Activated T-helper 1 cell treated with anti-CD3 and anti-CD28 coated beads, Interleukin-2, amount 50 U/mL, for 16 hours (primary cell): Measurements from ENCODE around the gene SLC41A2.
"Not testable (repeated sequence)": the region's sequence is repeated elsewhere in the genome, so short reads cannot be mapped to it uniquely, and the experiment has no call there.

ENCODE experiments used
- DNase-seq, 2 donors: peaks; one replicate each; pipeline ENCODE4 v3.0.0-alpha.2; 2020; ENCODE audit warnings: low read depth in 1 of 2, low spot score in 1 of 2

SLC41A2 gene, protein sequence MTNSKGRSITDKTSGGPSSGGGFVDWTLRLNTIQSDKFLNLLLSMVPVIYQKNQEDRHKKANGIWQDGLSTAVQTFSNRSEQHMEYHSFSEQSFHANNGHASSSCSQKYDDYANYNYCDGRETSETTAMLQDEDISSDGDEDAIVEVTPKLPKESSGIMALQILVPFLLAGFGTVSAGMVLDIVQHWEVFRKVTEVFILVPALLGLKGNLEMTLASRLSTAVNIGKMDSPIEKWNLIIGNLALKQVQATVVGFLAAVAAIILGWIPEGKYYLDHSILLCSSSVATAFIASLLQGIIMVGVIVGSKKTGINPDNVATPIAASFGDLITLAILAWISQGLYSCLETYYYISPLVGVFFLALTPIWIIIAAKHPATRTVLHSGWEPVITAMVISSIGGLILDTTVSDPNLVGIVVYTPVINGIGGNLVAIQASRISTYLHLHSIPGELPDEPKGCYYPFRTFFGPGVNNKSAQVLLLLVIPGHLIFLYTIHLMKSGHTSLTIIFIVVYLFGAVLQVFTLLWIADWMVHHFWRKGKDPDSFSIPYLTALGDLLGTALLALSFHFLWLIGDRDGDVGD

DNA sequence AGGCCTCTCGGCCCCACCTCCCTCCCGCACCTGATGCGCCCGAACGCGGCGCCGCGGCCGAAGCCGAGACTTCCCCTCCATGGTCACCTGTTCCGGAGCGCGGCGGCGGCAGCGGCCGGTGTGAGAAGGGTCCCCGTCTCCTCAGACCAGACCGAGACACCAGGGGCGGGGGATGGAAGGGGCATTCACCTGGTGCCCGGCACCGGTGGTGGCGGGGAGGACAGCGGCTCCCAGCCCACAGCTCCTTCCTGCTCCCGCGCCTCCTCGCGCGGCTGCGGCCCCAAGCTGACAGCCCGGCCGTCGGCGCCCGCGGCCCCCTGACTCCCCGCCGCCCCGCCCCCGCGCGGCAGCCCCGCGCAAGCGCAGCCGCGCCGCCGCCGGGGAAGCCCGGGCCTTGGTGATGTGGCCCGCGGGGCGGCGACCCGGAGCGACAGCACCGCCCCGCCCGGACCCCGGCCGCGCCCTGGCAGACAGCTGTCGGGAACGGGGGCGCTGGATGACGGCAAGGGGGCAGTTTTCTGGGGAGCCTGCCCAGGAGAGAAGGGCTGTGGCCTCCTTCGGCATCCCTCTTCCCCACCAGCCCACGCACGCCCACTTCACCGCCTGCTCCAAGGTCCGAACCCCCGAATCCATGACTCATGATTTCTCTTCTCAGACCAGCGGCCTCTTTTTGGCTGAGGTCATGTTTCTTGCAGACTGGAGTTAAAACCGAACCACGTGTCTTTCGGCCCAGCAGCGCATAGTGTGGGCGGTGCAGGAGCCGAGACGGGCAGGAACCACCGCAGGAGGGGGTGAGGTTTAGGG, at the start of gene SLC41A2:
TSS of gene SLC41A2 (minus strand) at position 290 of the 804 bp plus-strand sequence. CDS start 29,763 bp downstream, outside the sequence.
- peak; percentile 46 to 68 for DNase-seq

DNA sequence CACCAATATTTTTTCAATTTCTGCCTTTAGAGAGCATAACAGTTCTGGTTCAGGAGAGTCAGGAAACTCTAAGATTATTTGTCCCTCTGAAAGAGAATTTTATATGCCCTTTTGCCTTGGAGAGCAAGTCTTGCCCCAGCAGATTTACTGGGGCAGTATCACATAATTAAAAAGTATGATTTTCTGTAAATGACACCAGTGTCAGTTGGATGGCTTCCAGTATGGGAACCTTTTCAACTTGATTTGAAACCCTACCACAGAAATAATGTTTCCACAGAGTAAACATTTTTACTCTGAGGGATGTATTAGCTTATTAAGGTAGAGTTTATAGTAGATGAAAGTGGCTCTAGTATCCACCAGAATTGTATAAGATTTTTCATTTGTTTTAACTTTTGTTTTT, 43.4 kb upstream of the SLC41A2 start:
- no peak for DNase-seq

DNA sequence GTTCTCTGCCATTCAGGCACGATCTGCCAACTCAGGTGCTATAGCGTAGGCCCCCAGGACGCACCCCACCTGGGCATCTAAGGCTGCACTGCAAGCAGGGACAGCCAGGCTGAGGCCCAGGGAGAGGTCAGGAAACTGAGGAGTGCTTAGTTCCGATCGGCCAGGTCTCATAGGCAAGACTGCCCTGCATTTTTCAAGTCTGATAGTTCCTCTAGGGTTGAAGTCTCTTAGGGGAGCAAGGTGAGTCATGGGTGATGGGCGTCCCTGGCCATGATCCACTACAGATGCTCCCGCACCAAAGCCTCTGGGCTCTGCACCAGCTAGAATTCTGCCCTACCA, 41.2 kb upstream of the SLC41A2 start:
- DNase-seq, result no peak

DNA sequence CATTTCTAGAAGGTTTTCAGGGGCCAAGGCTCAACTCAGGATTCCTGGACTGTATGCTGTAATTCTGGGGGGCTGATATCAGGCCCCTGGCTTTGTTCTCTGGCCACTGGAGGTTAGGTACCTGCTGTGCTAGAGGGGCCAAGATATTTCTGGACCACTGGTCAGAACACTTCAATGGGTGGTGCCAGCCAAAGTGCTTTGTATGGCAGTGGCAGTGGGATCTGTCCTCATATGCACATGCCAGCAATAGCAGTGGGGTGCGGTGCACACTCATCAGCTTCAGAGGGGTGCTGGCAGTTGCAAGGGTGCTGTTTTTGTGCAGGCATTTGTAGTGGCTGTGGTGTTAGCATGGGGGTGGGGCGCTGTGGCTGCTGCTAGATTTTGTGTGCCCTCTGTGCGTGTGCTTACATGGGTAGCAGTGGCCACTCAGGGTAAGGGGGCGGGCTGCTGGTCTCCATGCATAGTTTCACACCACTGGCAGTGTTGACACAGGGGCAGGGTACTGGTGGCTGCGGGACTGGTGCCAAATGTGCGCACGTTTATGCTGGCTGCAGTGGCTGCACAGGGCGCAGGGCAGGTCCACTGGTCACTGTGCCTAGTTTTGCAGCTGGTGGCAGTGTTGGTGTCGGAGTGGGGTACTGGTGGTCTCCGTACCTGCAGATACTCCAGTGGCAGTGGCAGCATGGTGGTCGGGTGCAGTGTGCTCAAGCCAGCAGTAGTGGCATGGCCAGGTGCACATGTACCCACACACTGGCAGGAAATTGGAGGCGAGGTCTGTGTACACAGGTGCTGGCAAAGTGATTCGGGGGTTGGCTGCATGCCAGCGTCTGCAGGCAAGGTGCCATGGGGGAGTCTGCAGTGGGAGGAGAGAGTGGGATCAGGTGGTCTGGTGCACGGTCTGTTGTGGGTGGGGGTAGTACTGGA, 40.6 kb upstream of the SLC41A2 start:
- DNase-seq, result no peak

DNA sequence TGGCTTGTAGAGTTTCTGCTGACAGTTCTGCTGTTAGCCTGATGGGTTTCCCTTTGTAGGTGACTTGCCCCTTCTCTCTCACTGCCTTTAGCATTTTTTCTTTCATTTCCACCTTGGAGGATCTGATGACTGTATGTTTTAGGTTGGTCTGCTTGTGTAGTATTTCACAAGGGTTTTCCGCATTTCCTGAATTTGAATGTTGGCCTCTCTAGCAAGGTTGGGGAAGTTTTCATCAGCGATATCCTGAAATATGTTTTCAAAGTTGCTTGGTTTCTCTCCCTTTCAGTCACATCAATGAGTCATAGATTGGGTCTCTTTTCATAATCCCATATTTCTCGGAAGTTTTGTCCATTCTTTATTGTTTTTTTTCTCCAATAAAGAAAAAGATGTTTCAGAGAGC, 39.5 kb upstream of the SLC41A2 start:
- DNase-seq, result no peak

DNA sequence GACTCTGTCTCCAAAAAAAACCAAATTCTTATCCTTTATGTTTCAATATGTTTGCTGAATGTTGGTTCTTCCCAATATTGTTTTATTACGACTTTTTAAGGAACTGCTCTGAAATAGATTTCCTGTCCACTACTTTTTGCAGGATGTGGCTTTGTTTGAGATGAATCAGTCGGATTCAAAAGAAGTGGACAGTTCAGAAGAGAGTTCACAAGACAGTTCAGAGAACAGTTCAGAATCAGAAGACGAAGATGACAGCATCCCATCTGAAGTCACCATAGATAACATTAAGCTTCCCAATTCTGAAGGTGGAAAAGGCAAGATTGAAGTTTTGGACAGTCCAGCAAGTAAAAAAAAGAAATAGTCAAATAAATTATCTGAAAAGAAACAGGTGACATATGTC, 36.2 kb upstream of the SLC41A2 start:
- no peak for DNase-seq

DNA sequence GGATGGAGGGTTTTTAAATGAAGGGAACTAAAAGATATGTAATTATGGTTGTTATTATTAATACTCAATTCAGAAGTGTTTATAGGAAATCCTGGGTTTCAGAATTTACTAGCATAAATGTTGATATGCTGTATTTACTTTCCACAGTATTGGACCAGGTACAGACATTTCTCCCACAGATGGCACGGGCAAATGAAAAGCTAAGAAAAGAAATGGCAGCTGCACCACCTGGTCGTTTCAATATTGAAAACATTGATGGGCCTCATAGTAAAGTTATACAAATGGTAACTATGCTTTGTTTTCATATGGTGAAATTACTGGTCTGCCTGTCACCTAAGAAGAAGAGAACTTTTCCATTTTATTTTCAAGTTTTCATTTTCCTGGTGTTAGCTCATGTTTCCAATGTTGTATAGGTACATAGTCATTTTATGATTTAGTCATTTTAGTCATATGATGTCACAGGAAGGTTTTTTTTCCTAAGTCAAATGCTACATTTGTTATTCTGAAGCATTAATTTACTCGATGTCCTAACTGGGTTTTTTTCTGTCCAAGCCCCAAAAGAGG, 33.6 kb upstream of the SLC41A2 start:
- DNase-seq, result no peak

DNA sequence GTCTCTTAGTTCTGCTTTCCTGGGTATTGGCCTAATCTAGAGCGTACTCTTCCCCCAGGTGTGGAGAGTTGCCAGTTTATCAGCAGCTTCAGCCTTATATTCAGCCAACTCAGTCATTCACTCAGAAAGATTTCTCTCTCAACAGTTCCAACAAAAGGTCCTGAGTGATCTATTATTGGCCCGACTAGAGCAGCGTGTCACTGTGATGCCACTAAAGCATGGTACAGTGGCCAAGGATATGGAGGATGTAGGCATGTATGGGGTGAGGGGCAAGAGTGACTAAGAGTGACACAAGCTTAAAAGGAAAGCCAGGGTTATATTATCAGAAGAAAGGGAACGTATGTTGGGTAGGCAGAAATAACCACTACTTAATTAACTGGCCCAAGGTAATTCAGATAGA, 32.9 kb upstream of the SLC41A2 start:
- no peak for DNase-seq

DNA sequence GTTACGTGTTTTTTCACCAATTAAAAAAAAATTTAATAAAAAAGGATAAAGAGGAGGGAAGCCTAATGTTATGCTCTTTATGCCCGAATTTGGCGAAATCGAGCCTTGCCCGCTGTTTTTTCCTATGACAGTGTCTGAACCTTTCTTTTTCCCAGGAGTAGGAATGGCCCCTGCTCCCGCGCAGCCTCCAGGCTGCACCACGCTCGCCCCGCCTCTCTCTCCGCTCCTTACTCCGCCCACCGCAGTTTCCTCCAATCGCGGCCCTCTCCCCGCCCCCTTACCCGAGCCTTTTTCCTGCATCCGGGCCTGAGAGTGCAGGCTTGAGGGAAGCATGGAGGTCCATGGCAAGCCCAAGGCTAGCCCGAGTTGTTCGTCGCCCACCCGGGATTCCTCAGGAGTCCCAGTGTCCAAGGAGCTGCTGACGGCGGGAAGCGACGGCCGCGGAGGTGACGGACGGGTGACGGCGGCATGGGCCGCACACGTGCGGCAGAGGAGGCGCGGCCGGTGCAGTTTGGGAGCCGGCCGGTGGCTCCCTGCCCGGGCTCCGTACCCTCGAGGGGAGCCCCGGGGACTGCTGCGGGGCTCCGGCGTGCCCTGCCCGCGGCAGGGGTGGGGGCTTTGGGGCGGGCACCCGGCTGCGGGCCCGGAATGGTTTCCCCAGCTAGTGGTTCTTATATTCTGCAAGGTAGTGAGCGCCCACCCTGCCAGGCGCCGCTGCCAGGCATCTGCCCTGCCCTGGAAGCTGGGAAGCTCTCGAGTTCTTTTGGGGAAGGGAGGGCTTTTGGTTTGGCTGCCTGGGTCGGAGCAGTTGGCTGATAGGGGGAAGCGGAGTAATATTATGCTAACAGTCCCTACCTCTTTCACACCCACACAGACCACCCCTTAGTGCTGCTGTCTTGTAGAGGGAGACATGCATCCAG, 28.2 kb upstream of the SLC41A2 start, which contains the start of gene NOPCHAP1:
TSS of gene NOPCHAP1 (plus strand) at position 295 of the 920 bp plus-strand sequence. CDS start at position 332, 37 bp downstream.
- peak; percentile 68 to 69 for DNase-seq

DNA sequence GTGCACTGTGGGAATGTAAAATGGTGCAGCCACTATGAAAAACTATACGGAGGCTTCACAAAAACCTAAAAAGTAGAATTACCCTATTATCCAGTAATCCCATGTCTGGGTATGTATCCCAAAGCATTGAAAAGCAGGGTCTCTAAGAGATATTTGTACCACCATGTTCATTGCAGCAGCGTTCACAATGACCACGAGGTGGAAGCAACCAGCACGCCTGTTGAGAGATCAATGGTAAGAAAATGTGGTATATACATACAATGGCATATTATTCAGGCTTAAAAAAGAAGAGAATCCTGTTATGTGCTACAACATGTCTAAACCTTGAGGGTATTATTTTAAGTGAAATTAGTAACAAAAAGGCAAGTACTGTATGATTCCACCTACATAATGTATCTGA, 27.1 kb upstream of the SLC41A2 start:
- DNase-seq, result no peak

DNA sequence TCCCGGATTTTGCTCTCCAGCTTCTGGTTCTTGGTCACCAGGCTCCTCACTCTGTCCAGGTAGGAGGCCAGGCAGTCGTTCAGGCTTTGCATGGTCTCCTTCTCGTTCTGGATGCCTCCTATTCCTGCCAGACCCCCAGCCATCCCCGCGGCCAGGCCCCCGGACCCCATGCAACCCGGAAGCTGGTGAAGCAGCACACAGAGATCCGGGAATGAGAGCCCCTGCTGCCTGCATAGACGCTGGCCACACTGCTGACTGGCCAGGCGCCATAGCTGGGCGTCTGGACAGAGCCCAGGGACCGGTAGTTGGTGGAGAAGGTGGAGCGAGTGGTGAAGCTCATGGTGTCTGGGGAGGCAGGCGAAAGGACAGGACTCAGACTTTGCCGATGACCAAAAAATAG, 19.6 kb upstream of the SLC41A2 start:
- DNase-seq, result not testable (repeated sequence)

DNA sequence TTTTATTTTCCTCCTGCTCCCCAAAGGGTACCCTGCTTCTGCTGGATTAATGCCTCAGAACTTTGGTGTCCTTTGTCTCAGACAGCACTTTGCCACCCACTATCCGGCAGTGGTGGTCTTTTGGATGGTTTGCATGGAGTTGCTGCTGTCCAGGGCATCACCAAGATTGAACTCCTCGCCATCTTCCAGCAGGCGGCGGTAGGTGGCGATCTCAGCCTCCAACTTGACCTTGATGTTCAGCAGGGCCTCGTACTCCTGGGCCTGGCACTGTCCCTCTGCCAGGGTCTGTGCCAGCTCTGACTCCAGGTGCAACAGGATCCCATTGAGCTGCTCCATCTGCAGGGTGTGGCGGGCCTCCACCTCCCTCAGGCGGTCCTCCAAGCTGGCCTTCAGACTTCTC, 18.6 kb upstream of the SLC41A2 start:
- DNase-seq, result no peak

DNA sequence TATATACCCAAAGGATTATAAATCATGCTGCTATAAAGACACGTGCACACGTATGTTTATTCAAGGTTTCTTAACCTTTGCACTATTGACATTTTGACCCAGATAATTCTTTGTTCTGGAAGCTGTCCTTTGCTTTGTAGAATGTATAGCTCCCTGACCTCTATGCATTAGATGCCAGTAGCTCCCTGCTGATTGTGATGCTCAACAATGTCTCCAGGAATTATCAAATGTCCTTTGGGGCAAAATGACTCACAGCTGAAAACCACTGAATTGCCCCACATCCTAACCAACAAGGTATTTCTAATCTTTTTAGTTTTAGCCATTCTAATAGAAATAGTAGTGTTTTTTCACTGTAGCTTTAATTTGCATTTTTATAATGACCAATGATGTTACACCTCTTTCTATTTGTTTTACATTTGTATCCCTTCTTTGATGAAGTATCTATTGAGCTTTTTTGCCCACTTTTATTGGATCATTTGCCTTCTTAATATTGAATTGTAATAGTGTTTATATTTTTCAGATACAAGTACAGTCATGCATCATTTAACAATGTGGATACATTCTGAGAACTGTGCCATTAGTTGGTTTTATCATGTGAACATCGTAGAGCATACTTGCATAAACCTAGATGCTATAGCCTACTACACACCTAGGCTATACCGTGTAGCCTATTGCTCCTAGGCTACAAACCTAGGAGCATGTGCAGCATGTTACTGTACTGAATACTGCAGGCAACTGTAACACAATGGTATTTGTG, 17.7 kb upstream of the SLC41A2 start:
- no peak for DNase-seq

DNA sequence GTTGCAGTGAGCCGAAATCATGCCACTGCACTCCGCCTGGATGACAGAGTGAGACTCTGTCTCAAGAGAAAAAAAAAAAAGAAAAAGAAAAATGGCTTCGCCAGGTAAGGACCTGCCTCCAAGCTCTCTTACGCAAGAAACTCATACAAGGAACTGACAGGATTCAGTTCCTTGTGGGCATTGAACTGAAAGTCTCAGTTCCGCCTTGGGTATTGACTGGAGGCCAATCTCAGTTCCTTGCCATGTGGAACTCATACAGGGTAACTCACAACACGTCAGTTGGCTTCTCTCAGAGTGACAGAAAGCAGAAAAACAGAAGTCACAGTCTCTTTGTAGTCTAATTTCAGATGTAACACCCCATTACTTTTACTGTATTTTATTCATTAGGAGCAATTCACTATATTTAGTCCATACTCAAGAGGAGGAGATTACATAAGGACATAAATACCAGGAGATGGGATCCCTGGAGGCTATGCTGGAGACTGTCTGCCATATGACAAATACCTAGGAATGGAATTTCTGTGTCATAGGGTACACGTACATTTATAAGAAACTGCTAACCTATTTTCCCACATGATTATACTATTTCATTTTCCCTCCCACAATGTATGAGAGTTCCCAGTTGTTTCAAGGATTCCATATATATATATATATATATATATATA, 16.7 kb upstream of the SLC41A2 start:
- no peak for DNase-seq

DNA sequence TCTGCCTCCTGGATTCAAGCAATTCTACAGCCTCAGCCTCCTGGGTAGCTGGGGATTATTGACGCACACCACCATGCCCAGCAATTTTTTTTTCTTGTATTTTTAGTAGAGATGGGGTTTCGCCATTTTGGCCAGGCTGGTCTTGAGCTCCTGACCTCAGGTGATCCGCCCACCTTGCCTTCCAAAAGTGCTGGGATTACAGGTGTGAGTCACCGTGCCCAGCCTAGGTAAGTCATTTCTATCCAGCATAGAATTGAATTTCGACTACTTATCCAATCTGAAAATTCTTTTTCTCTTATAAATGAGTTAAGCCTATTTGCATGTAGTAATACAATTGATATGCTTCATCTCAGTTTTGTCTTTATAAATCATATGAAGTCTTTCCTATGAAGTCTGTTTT, 15.2 kb upstream of the SLC41A2 start:
- DNase-seq, result no peak

DNA sequence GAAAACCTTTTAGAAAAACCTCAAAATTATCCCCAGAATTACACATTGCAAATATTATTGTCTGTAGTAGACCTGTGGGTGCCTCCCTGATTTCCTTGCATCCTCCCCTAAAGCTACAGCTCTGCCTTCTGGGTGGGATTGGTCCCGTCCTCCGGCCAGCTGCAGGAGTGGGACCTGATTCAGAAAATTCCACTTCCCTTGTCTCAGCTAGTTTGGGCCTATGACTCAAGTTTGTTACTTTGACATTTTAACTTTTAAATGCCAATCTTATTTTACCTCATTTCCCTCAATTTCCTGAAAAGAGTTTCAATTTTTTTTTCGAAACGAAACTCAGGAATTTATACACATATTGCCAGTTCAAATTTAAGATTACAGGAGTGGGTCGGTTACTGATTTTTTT, 13.2 kb upstream of the SLC41A2 start:
- no peak for DNase-seq

DNA sequence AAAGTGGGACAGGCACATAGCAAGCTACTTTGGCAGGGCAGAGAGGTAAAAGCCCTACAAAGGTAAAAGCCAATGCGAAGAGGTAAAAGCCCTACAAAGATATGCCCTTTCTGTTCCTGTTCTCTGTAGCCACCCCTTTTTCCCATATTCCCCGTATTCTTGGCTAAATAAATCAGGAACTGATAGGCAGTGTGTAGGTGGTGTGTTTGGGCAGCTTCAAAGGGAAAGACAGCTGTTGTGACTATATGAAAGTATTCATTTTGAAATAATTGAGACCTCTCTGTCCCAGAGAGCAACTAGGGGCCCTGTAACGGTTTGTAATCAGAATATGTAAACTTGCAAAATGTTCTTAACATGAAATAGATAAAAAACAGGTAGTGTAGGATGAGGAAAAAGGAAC, 11.3 kb upstream of the SLC41A2 start:
- no peak for DNase-seq

DNA sequence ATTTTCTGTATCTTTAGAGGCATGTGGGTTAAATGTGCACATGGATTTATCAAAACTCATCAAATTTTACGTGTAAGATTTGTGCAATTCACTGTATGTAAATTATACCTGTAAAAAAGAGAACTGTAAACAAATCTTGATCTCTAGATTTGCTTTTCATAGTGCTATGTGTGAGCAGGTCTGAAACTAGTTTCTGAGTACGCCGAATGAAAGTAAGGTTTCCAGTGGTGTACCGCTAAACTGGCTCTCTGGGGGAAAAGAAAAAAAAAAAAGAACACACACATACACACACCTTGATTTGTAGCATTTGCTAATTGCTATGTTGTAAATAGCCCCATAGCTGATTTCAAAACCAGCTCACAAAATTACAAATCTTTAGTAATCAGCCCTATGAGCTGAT, 8.6 kb upstream of the SLC41A2 start:
- DNase-seq, result no peak
